K562 (cell line): ENCODE measurements around the gene FMNL3. TPM values are rescaled to one million over a fixed set of nuclear protein-coding genes. Genes with fewer than 3 reads are reported as not detected.
"Not testable (repeated sequence)": the region's sequence is repeated elsewhere in the genome, so short reads cannot be mapped to it uniquely, and the experiment has no call there.

Experiments used
- ATAC-seq: fragments of 200-7000 bp; cut with Tn5 transposase; 3 replicates; pipeline ENCODE4 v1.9.1; 2020; ENCODE audit warnings: moderate library complexity
- BruUV-seq: library from RNA; stranded (reverse); fragments of 400-500 nt; replicated peaks from 2 replicates; lab custom pipeline; 2021; lab: Mats Ljungman, UMichigan
- CTCF ChIA-PET: fragments of 300-600 bp; formaldehyde crosslinking; extraction: SDS; loops from one replicate; lab custom pipeline; 2021; ENCODE audit warnings: low intra/inter-chr PET ratio; lab: Yijun Ruan, JAX
- POLR2A ChIA-PET: fragments of 300-600, 350-650 bp; sonication (Branson Sonifier 250); formaldehyde crosslinking; extraction: SDS; loops from one replicate; lab custom pipeline; 2021; ENCODE audit warnings: antibody characterized with exemption, inconsistent platforms; lab: Yijun Ruan, JAX
- DNase-seq, 4 experiments: peaks; one replicate each; pipeline versions ENCODE4 v3.0.0 to v3.0.0-alpha.2; 2011 to 2018; ENCODE audit warnings: low spot score in 3 of 4, mixed read lengths in 3 of 4; ENCODE audit errors: extremely low read depth in 1 of 4
- FAIRE-seq: peaks from 2 replicates; lab custom pipeline; 2011; peaks lifted over from hg19 to GRCh38; lab: Jason Lieb, UNC
- H2AFZ ChIP-seq: 2 replicates; pipeline ENCODE4 v1.6.0; 2011; ENCODE audit warnings: low read depth, low read length, control low read depth, inconsistent platforms
- H3K27ac ChIP-seq: fragments of 200-600 bp; 3 replicates; pipeline ENCODE4 v1.8.0; 2011; ENCODE audit warnings: low read depth, mild to moderate bottlenecking, control low read depth, inconsistent platforms, low read length, moderate library complexity, mixed read lengths; ENCODE audit errors: extremely low read depth
- H3K27me3 ChIP-seq, 2 experiments: fragments of 300-600 bp in 1 of 2; 2 replicates in 1 of 2; 3 replicates in 1 of 2; pipeline versions ENCODE4 v1.6.0 to v1.8.0; 2011; ENCODE audit warnings: inconsistent platforms in 2 of 2, low read length in 2 of 2, mild to moderate bottlenecking in 1 of 2, mixed read lengths in 1 of 2, moderate library complexity in 1 of 2; ENCODE audit not compliant: control insufficient read depth in 2 of 2, insufficient read depth in 2 of 2
- H3K36me3 ChIP-seq: fragments of 300-600 bp; 3 replicates; pipeline ENCODE4 v1.8.0; 2011; ENCODE audit warnings: mild to moderate bottlenecking, low read length, inconsistent platforms; ENCODE audit not compliant: control insufficient read depth, insufficient read depth
- H3K4me1 ChIP-seq, 2 experiments: fragments of 200-600 bp in 1 of 2; replicated peaks in 1 of 2; 2 replicates in 1 of 2; 3 replicates in 1 of 2; pipeline versions ENCODE4 v1.5.1 to v1.8.0; 2011; ENCODE audit warnings: inconsistent platforms in 2 of 2, low read length in 2 of 2, mild to moderate bottlenecking in 1 of 2, mixed read lengths in 1 of 2, moderate library complexity in 1 of 2; ENCODE audit not compliant: control insufficient read depth in 2 of 2, insufficient read depth in 2 of 2
- H3K4me2 ChIP-seq: 2 replicates; pipeline ENCODE4 v1.6.1; 2011; ENCODE audit warnings: low read length, control low read depth, inconsistent platforms, mixed read lengths; ENCODE audit not compliant: insufficient read depth
- H3K4me3 ChIP-seq: fragments of 200-600 bp; sonication (generic), shearing (Covaris generic); 2 replicates; pipeline ENCODE4 v1.5.1; 2016; ENCODE audit warnings: control low read depth, inconsistent platforms
- H3K79me2 ChIP-seq: fragments of 200-600 bp; 3 replicates; pipeline ENCODE4 v1.8.0; 2011; ENCODE audit warnings: low read length, inconsistent platforms; ENCODE audit not compliant: control insufficient read depth, insufficient read depth
- H3K9ac ChIP-seq, 2 experiments: 2 replicates each; pipeline versions ENCODE4 v1.6.0 to v1.6.1; 2011; ENCODE audit warnings: low read depth in 2 of 2, low read length in 2 of 2, control low read depth in 1 of 2, inconsistent platforms in 1 of 2, mild to moderate bottlenecking in 1 of 2, mixed read lengths in 1 of 2; ENCODE audit not compliant: insufficient read depth in 1 of 2
- H3K9me1 ChIP-seq: one replicate; pipeline ENCODE4 v1.6.0; 2011; ENCODE audit warnings: inconsistent platforms, mild to moderate bottlenecking, low read length, moderate library complexity; ENCODE audit not compliant: control insufficient read depth, insufficient read depth
- H3K9me3 ChIP-seq: replicated peaks from 2 replicates; pipeline ENCODE4 v1.5.1; 2011; ENCODE audit warnings: low read depth, low read length, inconsistent platforms; ENCODE audit not compliant: control insufficient read depth, insufficient read depth
- H4K20me1 ChIP-seq: replicated peaks from 2 replicates; pipeline ENCODE4 v1.6.1; 2011; ENCODE audit warnings: low read length, inconsistent platforms, mixed read lengths; ENCODE audit not compliant: control insufficient read depth, insufficient read depth
- BRCA1 ChIP-seq, 2 experiments: fragments of 450-650 bp in 1 of 2; sonication (generic) in 1 of 2; formaldehyde crosslinking in 1 of 2; IDR thresholded peaks; 2 replicates each; pipeline versions ENCODE4 v1.5.0 to v1.6.1; 2017 to 2020; ENCODE audit warnings: mild to moderate bottlenecking in 1 of 2, missing genetic modification reagents in 1 of 2
- CEBPB ChIP-seq: fragments of 450-650 bp; IDR thresholded peaks from 2 replicates; pipeline ENCODE4 v1.6.1; 2016; ENCODE audit warnings: missing genetic modification characterization, missing compliant biosample characterization
- CEBPG ChIP-seq, 3 experiments: fragments of 200-800 bp in 1 of 3; sonication (Bioruptor generic) in 1 of 3; sonication (generic) in 1 of 3; formaldehyde crosslinking in 1 of 3; IDR thresholded peaks in 2 of 3; conservative IDR thresholded peaks in 1 of 3; 2 replicates each; pipeline versions ENCODE4 v1.6.1 to v1.8.0; 2016 to 2022; ENCODE audit warnings: missing compliant biosample characterization in 2 of 3, missing genetic modification characterization in 2 of 3, mild to moderate bottlenecking in 1 of 3, missing genetic modification reagents in 1 of 3
- CHD2 ChIP-seq: IDR thresholded peaks from 2 replicates; pipeline ENCODE4 v1.6.1; 2011; ENCODE audit warnings: low read depth, low read length
- DDX20 ChIP-seq: fragments of 450-650 bp; IDR thresholded peaks from 2 replicates; pipeline ENCODE4 v1.6.1; 2016; ENCODE audit warnings: missing genetic modification characterization, low read depth, mild to moderate bottlenecking, missing compliant biosample characterization, moderate library complexity
- KDM1A ChIP-seq, 2 experiments: fragments of 450-650 bp; IDR thresholded peaks; 2 replicates each; pipeline ENCODE4 v1.6.1; 2016; ENCODE audit warnings: mild to moderate bottlenecking in 2 of 2
- ZNF146 ChIP-seq: IDR thresholded peaks from one replicate; pipeline ENCODE4 v1.6.1; 2018; ENCODE audit warnings: missing compliant biosample characterization; ENCODE audit not compliant: unreplicated experiment
- WGBS: fragments of 100-300 bp; shearing (Covaris generic); methylation state at CpG from one replicate; pipeline ENCODE4 v1.1.6; 2016; ENCODE audit warnings: low coverage, mixed read lengths; ENCODE audit not compliant: insufficient coverage; ENCODE audit errors: missing lambda C conversion rate; 5-methylcytosine and 5-hydroxymethylcytosine counted together
- in situ Hi-C: fragments of 300-500 bp; cut with MboI; formaldehyde crosslinking; loops from 4 replicates; pipeline ENCODE4 v1.15.0; 2018; ENCODE audit warnings: inconsistent platforms, mixed read lengths
- intact Hi-C: fragments of 100-400 bp; cut with micrococcal nuclease; formaldehyde crosslinking; loops from 2 replicates; pipeline ENCODE4 v1.14.2; 2022
- polyA plus RNA-seq, 8 experiments: library from polyadenylated mRNA; depleted of rRNA in 4 of 8; stranded (reverse) in 5 of 8; unstranded in 3 of 8; fragments of >200 nt; fragmentation: Nextera tagmentation in 2 of 8; fragmentation: Illumina TruSeq in 1 of 8; extraction: Ambion mirVana in 2 of 8; extraction: Trizol in 1 of 8; gene quantifications; 2 replicates each; pipeline versions ENCODE4 v1.2.1 to v1.2.3, GENCODE V29; 2011 to 2014; ENCODE audit warnings: inconsistent platforms in 1 of 8, missing spikeins in 1 of 8
- total RNA-seq, 7 experiments: library from RNA; depleted of rRNA in 6 of 7; stranded (reverse); fragments of >200 nt in 6 of 7; fragmentation: Illumina TruSeq in 2 of 7; extraction: Trizol in 2 of 7; gene quantifications; 2 replicates each; pipeline versions ENCODE4 v1.2.1 to v1.2.3, GENCODE V29; 2011 to 2021; ENCODE audit warnings: low replicate concordance in 1 of 7
- TF ChIP-seq, protein P1 (sequence below): sonication (generic); formaldehyde crosslinking; IDR thresholded peaks from 2 replicates; pipeline ENCODE4 v1.8.0; 2023; ENCODE audit warnings: missing genetic modification reagents, mild to moderate bottlenecking, borderline replicate concordance

FMNL3 gene
- total and polyA plus RNA-seq, 9 of the 15 experiments (the other 6 are each of a cell fraction or from before 2014, with no cell fraction given), result 0.49 to 14.4 (median 6.8) TPM

DNA sequence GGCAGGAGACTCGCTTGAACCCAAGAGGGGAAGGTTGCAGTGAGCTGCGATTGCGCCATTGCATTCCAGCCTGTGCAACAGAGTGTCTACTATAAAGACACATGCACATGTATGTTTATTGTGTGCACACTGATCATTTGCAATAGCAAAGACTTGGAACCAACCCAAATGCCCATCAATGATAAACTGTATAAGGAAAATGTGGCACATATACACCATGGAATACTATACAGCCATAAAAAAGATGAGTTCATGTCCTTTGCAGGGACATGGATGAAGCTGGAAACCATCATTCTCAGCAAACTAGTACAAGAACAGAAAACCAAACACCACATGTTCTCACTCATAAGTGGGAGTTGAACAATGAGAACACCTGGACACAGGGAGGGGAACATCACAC, 6.7 kb upstream of the FMNL3 start:
- BruUV-seq; DNase-seq; H3K27me3 ChIP-seq; H3K9me3 ChIP-seq; H3K9me1 ChIP-seq; H3K9ac ChIP-seq; in situ Hi-C loops; H3K79me2 ChIP-seq; ATAC-seq; intact Hi-C loops; CTCF ChIA-PET; H3K36me3 ChIP-seq; H3K4me3 ChIP-seq; POLR2A ChIA-PET; H3K4me2 ChIP-seq; H2AFZ ChIP-seq; FAIRE-seq; H3K4me1 ChIP-seq; H4K20me1 ChIP-seq; H3K27ac ChIP-seq; TF ChIP-seq CEBPG (tag; conservative IDR thresholded peaks at IDR 0.05 in 1 of 2, IDR thresholded peaks at IDR 0.05 in 1 of 2): not testable (repeated sequence)
- TF ChIP-seq CEBPB, result peak; percentile 47; the same call in 1 of the 2 replicates
- peak; percentile 35; the same call in 1 of the 2 replicates for TF ChIP-seq CEBPG (CRISPR knock-in tag; IDR thresholded peaks at IDR 0.05)
- 0 out of 4 replicates have a peak, but pooled peaks of 1 of the 2 experiments have one; percentile 19 for TF ChIP-seq KDM1A (IDR thresholded peaks at IDR 0.05)
- TF ChIP-seq ZNF146 (CRISPR knock-in tag), result peak; percentile 77
- WGBS, result 53% methylated on average over 3 of the region's 3 CpGs

GRCh38 chr12:49708851-49709250, 1.6 kb upstream of the FMNL3 start:
- no peaks in the 10 kb centered on the region for H3K9me1 ChIP-seq
- intact Hi-C loops (loop anchor here (5.0 to 10.0 kb wide), 2 partner anchors 37 to 354 kb away; no protein-coding TSS in a partner anchor), in situ Hi-C loops (loop anchor here (5.0 kb wide), 1 partner anchor 67 kb away; no protein-coding TSS in a partner anchor)
- H3K9me3 ChIP-seq, result no peaks in the 10 kb centered on the region
- no peak overlapping the region for H3K9ac ChIP-seq
- no peak overlapping the region for H3K27ac ChIP-seq
- H3K4me2 ChIP-seq, result no peak overlapping the region
- DNase-seq (no peak), FAIRE-seq (no peak), ATAC-seq (no peak)
- no TSS peak for BruUV-seq
- no peaks in the 10 kb centered on the region for H3K36me3 ChIP-seq
- POLR2A ChIA-PET, result interaction anchor here (0.9 kb wide), 1 partner anchor 16 kb away, joined by 3 read pairs; no protein-coding TSS in a partner anchor
- no peak overlapping the region for H2AFZ ChIP-seq
- H3K4me3 ChIP-seq, result no peak overlapping the region
- peaks cover 20% of the 10 kb centered on the region for H3K79me2 ChIP-seq
- CTCF ChIA-PET, result interaction anchor here (0.5 to 3.2 kb wide), 2 partner anchors 14 to 64 kb away, joined by 5 to 66 read pairs; no protein-coding TSS in a partner anchor
- H3K4me1 ChIP-seq, result peaks cover 14 to 30% of the 10 kb centered on the region in 2 experiments
- 63% methylated on average over 3 of the region's 3 CpGs for WGBS
- no peaks in the 10 kb centered on the region for H3K27me3 ChIP-seq
- peaks cover 3% of the 10 kb centered on the region; the same call in 1 of the 2 replicates for H4K20me1 ChIP-seq
- no peak for TF ChIP-seq BRCA1 (IDR thresholded peaks at IDR 0.05)
- TF ChIP-seq BRCA1 (CRISPR knock-in tag; IDR thresholded peaks at IDR 0.05), result no peak
- TF ChIP-seq CHD2, result no peak
- TF ChIP-seq, protein P1, sequence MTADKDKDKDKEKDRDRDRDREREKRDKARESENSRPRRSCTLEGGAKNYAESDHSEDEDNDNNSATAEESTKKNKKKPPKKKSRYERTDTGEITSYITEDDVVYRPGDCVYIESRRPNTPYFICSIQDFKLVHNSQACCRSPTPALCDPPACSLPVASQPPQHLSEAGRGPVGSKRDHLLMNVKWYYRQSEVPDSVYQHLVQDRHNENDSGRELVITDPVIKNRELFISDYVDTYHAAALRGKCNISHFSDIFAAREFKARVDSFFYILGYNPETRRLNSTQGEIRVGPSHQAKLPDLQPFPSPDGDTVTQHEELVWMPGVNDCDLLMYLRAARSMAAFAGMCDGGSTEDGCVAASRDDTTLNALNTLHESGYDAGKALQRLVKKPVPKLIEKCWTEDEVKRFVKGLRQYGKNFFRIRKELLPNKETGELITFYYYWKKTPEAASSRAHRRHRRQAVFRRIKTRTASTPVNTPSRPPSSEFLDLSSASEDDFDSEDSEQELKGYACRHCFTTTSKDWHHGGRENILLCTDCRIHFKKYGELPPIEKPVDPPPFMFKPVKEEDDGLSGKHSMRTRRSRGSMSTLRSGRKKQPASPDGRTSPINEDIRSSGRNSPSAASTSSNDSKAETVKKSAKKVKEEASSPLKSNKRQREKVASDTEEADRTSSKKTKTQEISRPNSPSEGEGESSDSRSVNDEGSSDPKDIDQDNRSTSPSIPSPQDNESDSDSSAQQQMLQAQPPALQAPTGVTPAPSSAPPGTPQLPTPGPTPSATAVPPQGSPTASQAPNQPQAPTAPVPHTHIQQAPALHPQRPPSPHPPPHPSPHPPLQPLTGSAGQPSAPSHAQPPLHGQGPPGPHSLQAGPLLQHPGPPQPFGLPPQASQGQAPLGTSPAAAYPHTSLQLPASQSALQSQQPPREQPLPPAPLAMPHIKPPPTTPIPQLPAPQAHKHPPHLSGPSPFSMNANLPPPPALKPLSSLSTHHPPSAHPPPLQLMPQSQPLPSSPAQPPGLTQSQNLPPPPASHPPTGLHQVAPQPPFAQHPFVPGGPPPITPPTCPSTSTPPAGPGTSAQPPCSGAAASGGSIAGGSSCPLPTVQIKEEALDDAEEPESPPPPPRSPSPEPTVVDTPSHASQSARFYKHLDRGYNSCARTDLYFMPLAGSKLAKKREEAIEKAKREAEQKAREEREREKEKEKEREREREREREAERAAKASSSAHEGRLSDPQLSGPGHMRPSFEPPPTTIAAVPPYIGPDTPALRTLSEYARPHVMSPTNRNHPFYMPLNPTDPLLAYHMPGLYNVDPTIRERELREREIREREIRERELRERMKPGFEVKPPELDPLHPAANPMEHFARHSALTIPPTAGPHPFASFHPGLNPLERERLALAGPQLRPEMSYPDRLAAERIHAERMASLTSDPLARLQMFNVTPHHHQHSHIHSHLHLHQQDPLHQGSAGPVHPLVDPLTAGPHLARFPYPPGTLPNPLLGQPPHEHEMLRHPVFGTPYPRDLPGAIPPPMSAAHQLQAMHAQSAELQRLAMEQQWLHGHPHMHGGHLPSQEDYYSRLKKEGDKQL (CRISPR knock-in tag), result no peak
- no peak for TF ChIP-seq DDX20 (tag)
